ENCODE data around the gene PLCL2.

Gene PLCL2

GRCh38 chr3:17014709-17015108, 130.0 kb downstream of the PLCL2 start:
- Histone ChIP-seq H3K27me3 (replicated peaks) (no peaks in the 10 kb centered on the region), H3K27ac (no peak overlapping the region), H3K36me3 (replicated peaks) (no peaks in the 10 kb centered on the region), H3K4me3 (ENCODE audit: low read depth, low read length) (no peak overlapping the region)
- in situ Hi-C loops (cut with HindIII; ENCODE audit: low pct_ligation_motif_present, low sequenced_read_pairs) = no loop called here
- no peak for DNase-seq
- no peak for TF ChIP-seq CTCF (IDR thresholded peaks at IDR 0.05; ENCODE audit: low read depth, low read length, missing control alignments)

- Histone ChIP-seq H3K36me3 (replicated peaks) (no peaks in the 10 kb centered on the region), H3K27me3 (replicated peaks) (no peaks in the 10 kb centered on the region), H3K4me3 (ENCODE audit: low read depth, low read length) (no peak overlapping the region), H3K27ac (no peak overlapping the region)
- DNase-seq = no peak
- no peak for TF ChIP-seq CTCF (IDR thresholded peaks at IDR 0.05; ENCODE audit: low read depth, low read length, missing control alignments)
- in situ Hi-C loops (cut with HindIII; ENCODE audit: low pct_ligation_motif_present, low sequenced_read_pairs) = no loop called here
These were observed 136.9 kb downstream of the PLCL2 start for GRCh38 chr3:17021614-17022013.

GRCh38 chr3:17023006-17023664, 138.4 kb downstream of the PLCL2 start:
- Histone ChIP-seq H3K36me3 (replicated peaks) (no peaks in the 10 kb centered on the region), H3K27ac (no peak overlapping the region), H3K27me3 (replicated peaks) (no peaks in the 10 kb centered on the region), H3K4me3 (ENCODE audit: low read depth, low read length) (no peak overlapping the region)
- no peak for TF ChIP-seq CTCF (IDR thresholded peaks at IDR 0.05; ENCODE audit: low read depth, low read length, missing control alignments)
- DNase-seq = no peak
- in situ Hi-C loops (cut with HindIII; ENCODE audit: low pct_ligation_motif_present, low sequenced_read_pairs) = no loop called here

- no peak for TF ChIP-seq CTCF (IDR thresholded peaks at IDR 0.05; ENCODE audit: low read depth, low read length, missing control alignments)
- in situ Hi-C loops (cut with HindIII; ENCODE audit: low pct_ligation_motif_present, low sequenced_read_pairs) = no loop called here
- Histone ChIP-seq H3K4me3 (ENCODE audit: low read depth, low read length) (no peak overlapping the region), H3K27ac (no peak overlapping the region), H3K36me3 (replicated peaks) (no peaks in the 10 kb centered on the region), H3K27me3 (replicated peaks) (no peaks in the 10 kb centered on the region)
- DNase-seq = no peak
These were observed 140.9 kb downstream of the PLCL2 start for GRCh38 chr3:17025594-17026139.

GRCh38 chr3:17027318-17027717, 142.6 kb downstream of the PLCL2 start:
- Histone ChIP-seq H3K27ac (no peak overlapping the region), H3K4me3 (ENCODE audit: low read depth, low read length) (no peak overlapping the region), H3K27me3 (replicated peaks) (no peaks in the 10 kb centered on the region), H3K36me3 (replicated peaks) (no peaks in the 10 kb centered on the region)
- TF ChIP-seq CTCF (IDR thresholded peaks at IDR 0.05; ENCODE audit: low read depth, low read length, missing control alignments) = no peak
- no peak for DNase-seq
- in situ Hi-C loops (cut with HindIII; ENCODE audit: low pct_ligation_motif_present, low sequenced_read_pairs) = no loop called here

GRCh38 chr3:17028363-17028762, 143.6 kb downstream of the PLCL2 start:
- in situ Hi-C loops (cut with HindIII; ENCODE audit: low pct_ligation_motif_present, low sequenced_read_pairs) = no loop called here
- TF ChIP-seq CTCF (IDR thresholded peaks at IDR 0.05; ENCODE audit: low read depth, low read length, missing control alignments) = no peak
- no peaks in the 10 kb centered on the region for H3K36me3 ChIP-seq (replicated peaks)
- no peaks in the 10 kb centered on the region for H3K27me3 ChIP-seq (replicated peaks)
- no peak for DNase-seq
- H3K27ac ChIP-seq = no peak overlapping the region
- no peak overlapping the region for H3K4me3 ChIP-seq (ENCODE audit: low read depth, low read length)

Measured in brain microvascular endothelial cell (primary cell).